Activated CD8-positive, alpha-beta memory T cell treated with anti-CD3 and anti-CD28 coated beads, Interleukin-2, amount 50 U/mL, for 1 hour (primary cell): ENCODE measurements around the gene MYO1G.
A peak's percentile ranks its signal among the peaks of the same experiment; 100 is the strongest.

Source experiments
- DNase-seq: peaks from one replicate; pipeline ENCODE4 v3.0.0-alpha.2; 2020; ENCODE audit errors: extremely low read depth

Gene MYO1G

GRCh38 chr7:44981035-44981706, 2.4 kb upstream of the MYO1G start:
- DNase-seq, result no peak

DNA sequence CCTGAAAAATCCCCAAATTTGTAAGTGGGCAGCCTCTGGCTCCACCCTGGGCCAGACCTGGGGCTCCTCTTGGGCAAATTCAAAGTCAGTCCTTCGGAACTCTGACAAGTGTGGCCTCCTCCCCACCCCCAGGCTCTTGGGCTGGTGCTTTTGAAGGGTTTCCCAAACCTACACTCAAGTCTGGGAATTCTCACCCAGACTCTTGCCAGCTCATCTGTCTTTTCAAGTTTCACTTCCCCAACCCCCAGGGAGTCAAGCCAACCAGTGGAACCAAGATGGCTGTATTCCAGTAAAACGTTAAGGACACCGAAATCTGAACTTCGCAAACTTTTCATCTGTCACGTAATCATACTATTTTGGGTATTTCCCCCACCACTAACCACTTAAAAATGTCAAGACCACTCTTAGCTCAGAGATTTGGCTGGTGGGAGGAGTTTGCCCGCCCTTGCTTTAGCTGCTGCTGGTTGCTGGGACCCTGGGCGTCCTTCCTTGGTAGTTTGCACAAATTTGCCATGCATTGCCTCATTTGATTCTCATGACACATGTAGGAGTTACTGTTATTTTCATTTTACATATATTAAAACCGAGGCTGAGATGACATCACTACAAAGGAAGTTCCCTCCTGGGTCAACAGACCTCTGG, 1.7 kb upstream of the MYO1G start:
- DNase-seq, result no peak

DNA sequence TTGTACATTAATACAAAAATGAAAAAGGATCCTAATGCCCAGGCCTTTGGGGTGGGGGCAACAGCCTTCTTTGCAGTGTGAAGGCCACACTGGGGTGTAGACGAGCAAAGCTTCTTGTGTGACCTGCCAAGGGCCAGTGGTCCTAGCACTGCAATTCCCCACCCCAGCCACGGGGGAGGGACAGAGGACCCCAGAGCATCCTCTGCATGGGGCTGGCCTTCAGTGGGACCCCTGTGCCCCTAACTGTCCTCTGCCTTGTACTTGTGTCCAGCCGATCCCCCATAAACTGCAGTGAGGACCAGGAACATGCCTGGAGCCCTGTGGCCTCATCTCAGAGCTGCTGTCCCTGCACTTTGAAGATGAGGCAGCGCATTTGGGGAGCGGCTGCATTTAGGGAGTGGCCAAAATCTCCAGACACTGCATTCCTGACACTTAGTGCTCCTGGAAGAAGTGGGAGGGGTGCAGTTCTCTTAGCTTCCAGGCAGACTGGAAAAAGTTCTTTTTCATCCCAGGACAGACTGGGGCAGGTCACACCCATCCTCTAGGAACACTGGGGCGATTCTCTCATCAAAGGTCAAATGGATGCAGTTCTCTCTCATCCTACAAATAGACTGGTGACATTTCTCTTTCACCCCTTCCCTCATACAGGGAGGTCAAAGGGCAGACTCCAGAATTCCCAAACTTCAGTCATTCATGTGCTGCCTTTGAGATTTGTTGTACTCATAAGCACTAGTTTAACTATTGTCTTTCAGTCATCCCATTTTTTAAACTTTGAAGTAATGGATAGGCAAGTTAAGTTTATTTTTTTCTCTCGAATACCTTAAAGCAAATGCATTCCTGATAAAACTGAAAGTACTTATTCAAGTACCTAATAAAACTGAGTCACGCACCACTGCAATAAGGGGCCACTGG, 922 bp upstream of the MYO1G start:
- DNase-seq, result no peak

- no peak for DNase-seq
Observed at GRCh38 chr7:44977959-44978335, 868 bp downstream of the MYO1G start.

DNA sequence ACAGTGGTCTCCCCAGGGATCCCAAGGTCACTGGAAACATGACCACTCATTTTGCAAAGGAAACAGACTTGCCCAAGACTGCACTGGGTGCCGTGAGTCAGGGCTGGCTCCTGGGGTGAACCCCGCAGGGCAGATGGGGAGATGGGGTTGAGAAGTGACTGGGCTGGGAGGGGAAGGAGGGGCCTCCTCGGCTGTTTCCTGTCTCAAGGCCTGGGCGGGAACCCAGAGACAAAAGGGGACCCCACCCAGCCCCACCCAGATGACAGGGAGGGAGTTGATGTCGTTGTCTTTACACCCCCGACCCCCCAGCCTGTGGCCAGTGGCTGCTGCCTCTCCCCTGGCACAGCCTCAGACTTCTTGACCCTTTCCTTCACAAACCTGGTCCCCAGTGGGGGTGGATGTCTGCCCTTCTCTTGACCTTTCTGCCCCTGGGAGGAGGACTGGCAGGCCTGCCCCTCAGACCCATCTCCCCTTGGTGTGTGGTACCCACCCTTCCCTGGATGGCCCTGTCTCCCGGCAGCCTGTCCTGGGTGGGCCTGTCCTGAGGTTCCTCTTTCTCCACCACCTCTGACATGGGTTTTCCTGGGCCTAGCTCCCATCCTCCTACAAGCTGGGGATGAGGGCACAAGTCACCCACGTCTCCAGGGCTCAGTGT, 1.4 kb downstream of the MYO1G start:
- peak; percentile 68 for DNase-seq

DNA sequence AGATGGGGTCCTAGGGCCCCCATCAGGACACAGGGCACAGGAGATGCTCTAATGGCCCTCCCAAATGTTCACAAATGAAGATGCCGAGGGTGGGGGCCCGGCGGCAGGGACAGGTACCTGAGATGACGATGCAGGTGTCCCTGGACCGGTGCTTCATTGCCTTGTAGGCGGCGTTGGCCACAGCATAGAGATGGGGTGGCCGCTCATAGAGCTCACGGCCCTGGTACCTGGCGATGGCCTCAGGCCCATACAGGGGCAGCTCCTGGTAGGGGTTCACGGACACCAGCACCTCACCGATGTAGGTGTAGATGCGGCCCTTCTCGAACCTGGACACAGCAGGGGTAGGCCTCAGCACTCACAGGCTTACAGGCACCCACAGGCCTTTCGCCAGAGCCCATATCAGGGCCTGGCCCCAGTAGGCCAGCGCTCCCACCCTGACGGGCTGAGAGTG, 2.0 kb downstream of the MYO1G start:
- no peak for DNase-seq

DNA sequence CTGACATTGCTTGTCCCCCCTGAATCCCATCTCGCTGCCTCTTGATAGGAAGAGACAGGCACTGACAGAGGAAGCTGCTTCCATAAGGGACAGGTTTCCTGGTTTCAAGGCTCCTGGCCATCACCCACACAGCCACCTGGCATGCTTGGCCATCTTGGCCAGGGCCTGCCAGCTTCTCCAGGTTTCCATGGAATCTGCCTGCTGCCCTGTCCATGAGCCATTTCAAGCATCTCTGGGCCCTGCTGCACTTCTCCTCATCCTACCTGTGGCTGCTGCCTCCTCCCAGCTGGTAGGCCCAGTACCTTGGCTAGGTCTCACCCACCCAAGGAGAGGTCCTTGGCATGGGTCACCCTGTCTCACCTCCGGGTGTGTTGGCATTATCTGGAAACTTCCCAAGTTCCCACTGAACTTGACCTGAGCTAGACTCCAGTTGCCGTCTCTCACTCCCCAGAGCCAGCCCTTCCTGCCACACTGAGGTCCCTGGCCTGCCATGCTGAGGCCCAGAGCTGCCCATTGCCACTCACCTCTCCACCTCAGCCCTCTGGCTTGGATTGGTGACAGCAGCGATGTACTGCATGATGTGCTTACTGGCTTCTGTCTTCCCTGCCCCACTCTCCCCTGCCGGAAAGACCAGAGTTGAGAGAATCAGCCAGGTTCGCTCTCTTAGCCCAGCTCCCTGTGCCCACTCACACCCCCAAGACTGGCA, 2.6 kb downstream of the MYO1G start:
- no peak for DNase-seq

DNA sequence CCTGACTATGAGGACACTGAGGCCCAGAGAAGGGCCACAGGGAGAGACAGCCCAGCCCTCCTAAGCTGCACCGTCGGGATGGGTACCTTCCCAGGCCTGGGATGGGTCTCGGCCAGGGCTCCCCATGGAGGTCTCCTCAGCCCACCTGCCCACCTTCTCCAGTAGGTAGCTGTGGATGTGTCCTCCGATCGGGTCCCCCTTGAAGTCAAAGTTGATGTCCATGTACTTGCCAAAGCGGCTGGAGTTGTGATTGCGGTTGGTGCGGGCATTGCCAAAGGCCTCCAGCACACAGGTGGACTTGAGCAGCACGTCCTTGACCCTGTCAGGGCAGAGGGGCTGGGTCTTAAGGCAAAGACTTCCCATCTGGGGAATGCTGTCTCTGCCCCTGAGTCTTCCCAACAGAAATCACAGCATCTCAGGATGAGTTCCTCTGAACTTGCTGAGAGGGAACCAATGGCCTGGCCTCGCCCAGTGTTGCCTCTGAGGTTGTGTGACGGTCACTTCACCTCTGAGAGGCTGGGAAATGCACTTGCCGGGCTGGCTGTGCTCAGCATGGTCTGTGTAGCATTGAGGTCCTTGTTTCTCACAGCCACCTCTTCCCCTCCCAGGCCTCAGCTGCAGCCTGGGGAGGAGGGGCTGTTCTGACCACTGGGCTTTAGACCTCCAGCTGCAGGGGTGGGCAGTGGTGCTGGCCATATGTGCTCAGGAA, 3.3 kb downstream of the MYO1G start:
- no peak for DNase-seq

DNA sequence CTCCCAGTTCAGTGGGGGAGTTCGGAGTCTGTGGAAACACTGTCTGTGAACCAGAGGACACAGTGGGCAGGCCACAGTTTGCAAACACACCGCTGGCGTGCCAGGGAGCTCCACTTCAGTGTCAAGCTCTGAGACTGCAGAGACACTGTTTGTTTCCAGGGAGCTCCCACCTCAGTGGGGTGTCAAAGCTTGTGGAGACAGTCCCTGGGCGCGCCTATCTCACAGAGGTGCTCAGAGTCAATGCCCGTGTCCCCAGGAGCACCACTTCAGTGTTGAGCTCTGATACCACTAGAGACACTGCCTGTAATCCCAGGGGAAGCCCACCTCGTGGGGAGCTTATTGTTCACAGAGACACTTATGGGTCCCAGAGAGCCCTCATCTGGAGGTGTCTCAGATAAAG, 4.3 kb downstream of the MYO1G start:
- no peak for DNase-seq

- DNase-seq, result no peak
Observed at GRCh38 chr7:44973610-44974401, 5.0 kb downstream of the MYO1G start.

DNA sequence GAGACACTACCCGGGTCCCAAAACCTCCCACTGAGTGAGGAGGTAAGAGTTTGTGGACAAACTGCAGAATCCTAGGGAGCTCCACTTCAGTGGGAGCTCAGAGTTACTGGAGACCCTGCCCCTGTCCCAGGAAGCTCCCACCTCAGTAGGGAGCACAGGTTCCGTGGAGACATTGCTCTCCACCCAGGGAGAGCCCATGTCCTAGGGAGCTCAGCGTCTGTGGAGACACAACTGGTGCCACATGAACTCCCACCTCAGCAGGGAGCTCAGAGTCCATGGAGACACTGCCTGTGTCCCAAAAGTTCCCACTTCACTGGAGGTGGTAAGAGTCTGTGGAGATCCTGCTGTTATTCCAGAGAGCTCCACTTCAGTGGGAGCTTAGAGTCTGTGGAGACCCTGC, 6.3 kb downstream of the MYO1G start:
- no peak for DNase-seq

GRCh38 chr7:44971902-44972441, 6.8 kb downstream of the MYO1G start:
- no peak for DNase-seq

GRCh38 chr7:44971188-44971901, 7.5 kb downstream of the MYO1G start:
- no peak for DNase-seq

DNA sequence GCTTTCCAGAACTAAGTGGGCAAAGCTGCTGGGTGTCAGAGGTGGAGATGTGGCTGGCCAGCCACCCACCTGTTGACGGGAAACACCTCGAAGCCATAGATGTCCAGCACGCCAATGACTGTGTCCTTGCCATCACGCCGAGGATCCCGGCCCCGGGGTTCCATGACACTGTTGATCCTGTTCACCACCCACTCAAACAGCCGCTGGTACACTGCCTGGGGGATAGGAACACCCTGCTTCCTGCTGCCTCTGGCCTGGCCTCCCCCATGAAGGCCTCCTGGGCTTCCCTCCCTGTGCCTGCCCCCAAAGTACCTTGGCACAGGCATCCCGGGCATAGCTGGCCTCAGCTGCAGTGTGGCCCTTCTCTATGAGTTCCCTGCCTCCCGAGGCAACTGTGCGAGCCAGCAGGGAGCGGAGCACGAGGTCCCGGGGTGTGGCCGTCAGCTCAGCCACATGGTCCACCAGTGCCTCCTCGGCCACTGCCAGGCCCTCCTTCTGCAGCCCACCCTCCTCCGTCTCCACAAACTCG, 8.2 kb downstream of the MYO1G start:
- no peak for DNase-seq

DNA sequence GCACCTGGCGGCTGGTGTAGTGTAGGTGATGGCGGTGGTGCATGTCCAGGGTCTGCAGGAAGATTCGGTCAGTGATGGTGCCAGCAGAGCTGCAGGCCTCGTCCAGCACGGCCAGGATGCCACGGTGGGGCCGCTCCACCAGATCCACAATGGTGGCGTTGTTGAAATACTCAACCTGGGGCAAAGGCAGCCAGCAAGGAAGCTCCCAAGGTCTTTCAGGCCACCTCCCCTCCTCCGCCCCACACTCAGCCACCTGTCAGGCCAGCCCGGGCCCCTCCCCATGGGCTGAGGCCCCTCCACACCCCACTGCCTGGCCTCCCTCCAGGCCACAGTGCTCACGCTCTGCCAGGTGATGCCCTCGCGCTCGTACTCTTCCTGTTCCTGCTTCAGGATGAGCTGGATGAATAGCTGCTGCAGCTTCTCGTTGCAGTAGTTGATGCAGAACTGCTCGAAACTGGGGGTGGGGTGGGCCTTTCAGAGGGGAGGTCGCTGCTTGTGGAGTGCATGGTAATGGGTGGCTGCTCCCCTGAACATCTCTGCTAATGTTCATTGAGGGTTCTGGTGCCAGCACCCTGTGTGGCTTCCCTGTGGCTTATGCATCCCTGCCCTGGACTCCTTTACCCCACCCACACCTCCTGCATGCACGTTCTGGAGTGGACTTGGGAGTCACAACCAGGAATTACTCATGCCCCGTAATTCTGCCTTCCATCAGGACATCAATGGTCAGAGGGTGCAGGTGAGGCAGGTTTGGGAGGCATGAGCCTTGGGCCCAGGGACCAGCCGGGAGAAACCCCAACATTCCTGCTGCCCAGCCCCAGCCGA, 8.9 kb downstream of the MYO1G start:
- DNase-seq, result no peak

DNA sequence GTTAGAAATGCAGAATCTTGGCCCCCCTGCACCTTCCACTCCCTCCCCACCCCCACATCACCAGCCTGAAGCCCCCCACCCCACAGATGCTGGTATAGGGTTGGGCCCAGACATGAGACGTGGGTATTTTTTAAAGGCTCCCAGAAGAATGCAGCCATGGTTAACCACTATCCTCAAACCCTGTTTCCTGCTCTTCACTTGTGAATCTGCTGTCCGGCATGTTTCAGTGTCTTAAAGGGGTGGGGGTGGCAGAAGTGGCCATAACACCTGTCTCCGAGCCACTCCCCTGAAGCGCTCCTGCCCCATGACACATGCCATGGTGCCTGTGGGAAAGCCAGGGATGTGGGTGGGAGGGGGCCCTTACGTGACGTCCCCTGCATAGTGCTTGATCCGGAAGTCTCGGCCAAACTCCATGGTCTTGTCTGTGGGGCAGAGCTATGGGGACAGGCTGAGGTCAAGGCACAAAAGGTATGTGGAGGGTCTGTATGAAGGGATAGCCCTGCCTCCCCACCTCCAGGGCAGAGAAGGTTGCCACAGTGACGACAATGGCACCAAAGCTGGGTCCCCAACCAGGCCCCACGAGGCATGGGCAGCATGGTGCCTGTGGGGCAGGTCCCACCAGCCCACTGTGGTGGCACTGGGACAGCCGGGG, 9.6 kb downstream of the MYO1G start:
- no peak for DNase-seq
